Measurements from ENCODE around the gene PFAS.

GRCh38 chr17:8264836-8265542 lies 15.9 kb downstream of the PFAS start:
- no peak for TF ChIP-seq CTCF (IDR thresholded peaks at IDR 0.05)
- TF ChIP-seq ZFX (IDR thresholded peaks at IDR 0.05; ENCODE audit: borderline replicate concordance), result no peak

Measured in 22Rv1 (cell line).